K562 (cell line): Measurements from ENCODE around the gene NUP214. TPM values are rescaled to one million over a fixed set of nuclear protein-coding genes. Genes with fewer than 3 reads are reported as not detected.

Experiments used
- ATAC-seq: fragments of 200-7000 bp; cut with Tn5 transposase; 3 replicates; pipeline ENCODE4 v1.9.1; 2020; ENCODE audit warnings: moderate library complexity
- BruUV-seq: library from RNA; stranded (reverse); fragments of 400-500 nt; replicated peaks from 2 replicates; lab custom pipeline; 2021; lab: Mats Ljungman, UMichigan
- CTCF ChIA-PET: fragments of 300-600 bp; formaldehyde crosslinking; extraction: SDS; loops from one replicate; lab custom pipeline; 2021; ENCODE audit warnings: low intra/inter-chr PET ratio; lab: Yijun Ruan, JAX
- POLR2A ChIA-PET: fragments of 300-600, 350-650 bp; sonication (Branson Sonifier 250); formaldehyde crosslinking; extraction: SDS; loops from one replicate; lab custom pipeline; 2021; ENCODE audit warnings: antibody characterized with exemption, inconsistent platforms; lab: Yijun Ruan, JAX
- DNase-seq, 4 experiments: peaks; one replicate each; pipeline versions ENCODE4 v3.0.0 to v3.0.0-alpha.2; 2011 to 2018; ENCODE audit warnings: low spot score in 3 of 4, mixed read lengths in 3 of 4; ENCODE audit errors: extremely low read depth in 1 of 4
- FAIRE-seq: peaks from 2 replicates; lab custom pipeline; 2011; peaks lifted over from hg19 to GRCh38; lab: Jason Lieb, UNC
- H2AFZ ChIP-seq: 2 replicates; pipeline ENCODE4 v1.6.0; 2011; ENCODE audit warnings: low read depth, low read length, control low read depth, inconsistent platforms
- H3K27ac ChIP-seq: fragments of 200-600 bp; 3 replicates; pipeline ENCODE4 v1.8.0; 2011; ENCODE audit warnings: low read depth, mild to moderate bottlenecking, control low read depth, inconsistent platforms, low read length, moderate library complexity, mixed read lengths; ENCODE audit errors: extremely low read depth
- H3K27me3 ChIP-seq, 2 experiments: fragments of 300-600 bp in 1 of 2; 2 replicates in 1 of 2; 3 replicates in 1 of 2; pipeline versions ENCODE4 v1.6.0 to v1.8.0; 2011; ENCODE audit warnings: inconsistent platforms in 2 of 2, low read length in 2 of 2, mild to moderate bottlenecking in 1 of 2, mixed read lengths in 1 of 2, moderate library complexity in 1 of 2; ENCODE audit not compliant: control insufficient read depth in 2 of 2, insufficient read depth in 2 of 2
- H3K36me3 ChIP-seq: fragments of 300-600 bp; 3 replicates; pipeline ENCODE4 v1.8.0; 2011; ENCODE audit warnings: mild to moderate bottlenecking, low read length, inconsistent platforms; ENCODE audit not compliant: control insufficient read depth, insufficient read depth
- H3K4me1 ChIP-seq, 2 experiments: fragments of 200-600 bp in 1 of 2; replicated peaks in 1 of 2; 2 replicates in 1 of 2; 3 replicates in 1 of 2; pipeline versions ENCODE4 v1.5.1 to v1.8.0; 2011; ENCODE audit warnings: inconsistent platforms in 2 of 2, low read length in 2 of 2, mild to moderate bottlenecking in 1 of 2, mixed read lengths in 1 of 2, moderate library complexity in 1 of 2; ENCODE audit not compliant: control insufficient read depth in 2 of 2, insufficient read depth in 2 of 2
- H3K4me2 ChIP-seq: 2 replicates; pipeline ENCODE4 v1.6.1; 2011; ENCODE audit warnings: low read length, control low read depth, inconsistent platforms, mixed read lengths; ENCODE audit not compliant: insufficient read depth
- H3K4me3 ChIP-seq: fragments of 200-600 bp; sonication (generic), shearing (Covaris generic); 2 replicates; pipeline ENCODE4 v1.5.1; 2016; ENCODE audit warnings: control low read depth, inconsistent platforms
- H3K79me2 ChIP-seq: fragments of 200-600 bp; 3 replicates; pipeline ENCODE4 v1.8.0; 2011; ENCODE audit warnings: low read length, inconsistent platforms; ENCODE audit not compliant: control insufficient read depth, insufficient read depth
- H3K9ac ChIP-seq, 2 experiments: 2 replicates each; pipeline versions ENCODE4 v1.6.0 to v1.6.1; 2011; ENCODE audit warnings: low read depth in 2 of 2, low read length in 2 of 2, control low read depth in 1 of 2, inconsistent platforms in 1 of 2, mild to moderate bottlenecking in 1 of 2, mixed read lengths in 1 of 2; ENCODE audit not compliant: insufficient read depth in 1 of 2
- H3K9me1 ChIP-seq: one replicate; pipeline ENCODE4 v1.6.0; 2011; ENCODE audit warnings: inconsistent platforms, mild to moderate bottlenecking, low read length, moderate library complexity; ENCODE audit not compliant: control insufficient read depth, insufficient read depth
- H3K9me3 ChIP-seq: replicated peaks from 2 replicates; pipeline ENCODE4 v1.5.1; 2011; ENCODE audit warnings: low read depth, low read length, inconsistent platforms; ENCODE audit not compliant: control insufficient read depth, insufficient read depth
- H4K20me1 ChIP-seq: replicated peaks from 2 replicates; pipeline ENCODE4 v1.6.1; 2011; ENCODE audit warnings: low read length, inconsistent platforms, mixed read lengths; ENCODE audit not compliant: control insufficient read depth, insufficient read depth
- GTF2A2 ChIP-seq: IDR thresholded peaks from 2 replicates; pipeline ENCODE4 v1.6.1; 2016; ENCODE audit warnings: mild to moderate bottlenecking, missing genetic modification characterization, missing compliant biosample characterization
- MLX ChIP-seq, 2 experiments: fragments of 450-650 bp in 1 of 2; sonication (generic) in 1 of 2; formaldehyde crosslinking; conservative IDR thresholded peaks; 2 replicates each; pipeline versions ENCODE4 v1.4.0 to v1.8.1; 2020 to 2022; ENCODE audit warnings: mild to moderate bottlenecking in 1 of 2, missing genetic modification reagents in 1 of 2
- SP2 ChIP-seq: IDR thresholded peaks from 2 replicates; pipeline ENCODE4 v1.6.1; 2011; ENCODE audit warnings: mild to moderate bottlenecking, low read depth, low read length, moderate library complexity; ENCODE audit not compliant: poor library complexity, severe bottlenecking; ENCODE audit errors: extremely low read depth
- WGBS: fragments of 100-300 bp; shearing (Covaris generic); methylation state at CpG from one replicate; pipeline ENCODE4 v1.1.6; 2016; ENCODE audit warnings: low coverage, mixed read lengths; ENCODE audit not compliant: insufficient coverage; ENCODE audit errors: missing lambda C conversion rate; 5-methylcytosine and 5-hydroxymethylcytosine counted together
- in situ Hi-C: fragments of 300-500 bp; cut with MboI; formaldehyde crosslinking; loops from 4 replicates; pipeline ENCODE4 v1.15.0; 2018; ENCODE audit warnings: inconsistent platforms, mixed read lengths
- intact Hi-C: fragments of 100-400 bp; cut with micrococcal nuclease; formaldehyde crosslinking; loops from 2 replicates; pipeline ENCODE4 v1.14.2; 2022
- polyA plus RNA-seq, 8 experiments: library from polyadenylated mRNA; depleted of rRNA in 4 of 8; stranded (reverse) in 5 of 8; unstranded in 3 of 8; fragments of >200 nt; fragmentation: Nextera tagmentation in 2 of 8; fragmentation: Illumina TruSeq in 1 of 8; extraction: Ambion mirVana in 2 of 8; extraction: Trizol in 1 of 8; gene quantifications; 2 replicates each; pipeline versions ENCODE4 v1.2.1 to v1.2.3, GENCODE V29; 2011 to 2014; ENCODE audit warnings: inconsistent platforms in 1 of 8, missing spikeins in 1 of 8
- total RNA-seq, 7 experiments: library from RNA; depleted of rRNA in 6 of 7; stranded (reverse); fragments of >200 nt in 6 of 7; fragmentation: Illumina TruSeq in 2 of 7; extraction: Trizol in 2 of 7; gene quantifications; 2 replicates each; pipeline versions ENCODE4 v1.2.1 to v1.2.3, GENCODE V29; 2011 to 2021; ENCODE audit warnings: low replicate concordance in 1 of 7

The NUP214 gene
- total and polyA plus RNA-seq, 9 of the 15 experiments (the other 6 are each of a cell fraction or from before 2014, with no cell fraction given): 56.9 to 332 (median 97.1) TPM

- H3K27ac ChIP-seq: no peak overlapping the region
- peaks cover 0 to 9% of the 10 kb centered on the region in 2 experiments; a peak in 1 of 5 replicates for H3K27me3 ChIP-seq
- peaks cover 45% of the 10 kb centered on the region for H3K36me3 ChIP-seq
- no peak overlapping the region for H3K4me2 ChIP-seq
- peaks cover 12 to 36% of the 10 kb centered on the region in 2 experiments for H3K4me1 ChIP-seq
- FAIRE-seq (no peak), ATAC-seq (peak; percentile 2; the same call in 2 of the 3 replicates), DNase-seq (peak in 3 of 4 experiments; percentile 23 to 69 (median 61))
- in situ Hi-C loops (no loop called here), intact Hi-C loops (no loop called here)
- no peaks in the 10 kb centered on the region for H3K9me3 ChIP-seq
- H3K9me1 ChIP-seq: peaks cover 12% of the 10 kb centered on the region
- no peak overlapping the region for H2AFZ ChIP-seq
- 0 out of 2 replicates have a peak, but pooled peaks cover 7% of the 10 kb centered on the region for H4K20me1 ChIP-seq
- no TSS peak for BruUV-seq
- TF ChIP-seq MLX (CRISPR knock-in tag; conservative IDR thresholded peaks at IDR 0.05): 0 out of 4 replicates have a peak, but pooled peaks of 1 of the 2 experiments have one; percentile 37
- TF ChIP-seq SP2: peak; percentile 6
- no peak for TF ChIP-seq GTF2A2 (tag)
- POLR2A ChIA-PET: interaction anchor here (0.7 to 17.3 kb wide), 16 partner anchors 8 to 170 kb away, joined by 3 to 338 read pairs (median 4); partner anchors contain the start of genes FAM78A and NUP214
- 78% methylated on average over 15 of the region's 15 CpGs for WGBS
- peak overlapping the region in 1 of 2 experiments; percentile 52; a peak in 2 of 4 replicates for H3K9ac ChIP-seq
- 0 out of 3 replicates have a peak, but pooled peaks cover 2% of the 10 kb centered on the region for H3K79me2 ChIP-seq
- CTCF ChIA-PET: no interaction called here
- H3K4me3 ChIP-seq: no peak overlapping the region
Observed at GRCh38 chr9:131257266-131258025, 132.1 kb downstream of the NUP214 start.
